ENCODE measurements around the gene JAGN1.
"Not testable (repeated sequence)": the region's sequence is repeated elsewhere in the genome, so short reads cannot be mapped to it uniquely, and the experiment has no call there.

DNA sequence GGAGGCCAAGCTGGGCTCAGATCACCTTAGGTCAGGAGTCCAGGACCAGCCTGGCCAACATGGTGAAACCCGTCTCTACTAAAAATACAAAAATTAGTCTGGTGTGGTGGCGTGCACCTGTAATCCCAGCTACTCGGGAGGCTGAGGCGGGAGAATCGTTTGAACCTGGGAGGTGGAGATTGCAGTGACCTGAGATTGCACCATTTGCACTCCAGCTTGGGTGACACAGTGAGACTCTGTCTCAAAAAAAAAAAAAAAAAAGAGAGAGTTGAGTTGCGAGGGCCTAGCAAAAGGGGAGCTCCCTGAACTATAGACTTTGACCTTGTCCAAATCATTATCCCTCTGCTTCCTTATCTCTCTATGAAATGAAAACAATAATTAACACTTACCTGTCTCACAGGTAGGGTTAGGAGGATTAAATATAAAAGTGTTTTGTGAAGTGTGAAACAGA lies 10.6 kb downstream of the JAGN1 start:
- TF ChIP-seq, protein P1, sequence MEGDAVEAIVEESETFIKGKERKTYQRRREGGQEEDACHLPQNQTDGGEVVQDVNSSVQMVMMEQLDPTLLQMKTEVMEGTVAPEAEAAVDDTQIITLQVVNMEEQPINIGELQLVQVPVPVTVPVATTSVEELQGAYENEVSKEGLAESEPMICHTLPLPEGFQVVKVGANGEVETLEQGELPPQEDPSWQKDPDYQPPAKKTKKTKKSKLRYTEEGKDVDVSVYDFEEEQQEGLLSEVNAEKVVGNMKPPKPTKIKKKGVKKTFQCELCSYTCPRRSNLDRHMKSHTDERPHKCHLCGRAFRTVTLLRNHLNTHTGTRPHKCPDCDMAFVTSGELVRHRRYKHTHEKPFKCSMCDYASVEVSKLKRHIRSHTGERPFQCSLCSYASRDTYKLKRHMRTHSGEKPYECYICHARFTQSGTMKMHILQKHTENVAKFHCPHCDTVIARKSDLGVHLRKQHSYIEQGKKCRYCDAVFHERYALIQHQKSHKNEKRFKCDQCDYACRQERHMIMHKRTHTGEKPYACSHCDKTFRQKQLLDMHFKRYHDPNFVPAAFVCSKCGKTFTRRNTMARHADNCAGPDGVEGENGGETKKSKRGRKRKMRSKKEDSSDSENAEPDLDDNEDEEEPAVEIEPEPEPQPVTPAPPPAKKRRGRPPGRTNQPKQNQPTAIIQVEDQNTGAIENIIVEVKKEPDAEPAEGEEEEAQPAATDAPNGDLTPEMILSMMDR (IDR thresholded peaks at IDR 0.05): not testable (repeated sequence)
- TF ChIP-seq POLR2A (IDR thresholded peaks at IDR 0.05): not testable (repeated sequence)
